ENCODE data around the gene ASB9. TPM values are rescaled to one million over a fixed set of nuclear protein-coding genes. Genes with fewer than 3 reads are reported as not detected.

Gene ASB9
- polyA plus RNA-seq, 1 experiment: 0.35 TPM

DNA sequence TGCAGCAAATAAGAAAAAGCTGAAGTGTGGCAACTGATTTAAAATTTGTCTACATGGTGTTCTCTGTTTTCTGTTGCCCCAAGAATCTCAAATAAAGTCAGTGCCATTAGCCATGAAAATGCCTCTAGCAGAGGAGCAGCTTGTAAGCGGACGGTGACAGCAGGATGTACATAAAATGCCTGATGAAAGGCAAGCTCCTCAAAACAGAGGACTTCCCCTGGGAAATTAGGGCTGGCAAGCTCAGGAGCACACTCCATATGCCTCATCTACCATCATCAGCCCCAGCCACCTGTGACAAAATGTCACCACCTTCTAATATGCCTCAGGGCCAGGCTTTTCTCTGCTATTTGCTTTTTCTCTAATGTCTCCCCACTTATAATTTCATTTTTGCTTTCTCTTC lies 54.5 kb downstream of the ASB9 start:
- TF ChIP-seq, protein P1, sequence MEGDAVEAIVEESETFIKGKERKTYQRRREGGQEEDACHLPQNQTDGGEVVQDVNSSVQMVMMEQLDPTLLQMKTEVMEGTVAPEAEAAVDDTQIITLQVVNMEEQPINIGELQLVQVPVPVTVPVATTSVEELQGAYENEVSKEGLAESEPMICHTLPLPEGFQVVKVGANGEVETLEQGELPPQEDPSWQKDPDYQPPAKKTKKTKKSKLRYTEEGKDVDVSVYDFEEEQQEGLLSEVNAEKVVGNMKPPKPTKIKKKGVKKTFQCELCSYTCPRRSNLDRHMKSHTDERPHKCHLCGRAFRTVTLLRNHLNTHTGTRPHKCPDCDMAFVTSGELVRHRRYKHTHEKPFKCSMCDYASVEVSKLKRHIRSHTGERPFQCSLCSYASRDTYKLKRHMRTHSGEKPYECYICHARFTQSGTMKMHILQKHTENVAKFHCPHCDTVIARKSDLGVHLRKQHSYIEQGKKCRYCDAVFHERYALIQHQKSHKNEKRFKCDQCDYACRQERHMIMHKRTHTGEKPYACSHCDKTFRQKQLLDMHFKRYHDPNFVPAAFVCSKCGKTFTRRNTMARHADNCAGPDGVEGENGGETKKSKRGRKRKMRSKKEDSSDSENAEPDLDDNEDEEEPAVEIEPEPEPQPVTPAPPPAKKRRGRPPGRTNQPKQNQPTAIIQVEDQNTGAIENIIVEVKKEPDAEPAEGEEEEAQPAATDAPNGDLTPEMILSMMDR (IDR thresholded peaks at IDR 0.05; ENCODE audit: low read depth, low read length): no peak
- Histone ChIP-seq H3K9me3 (ENCODE audit: control insufficient read depth, insufficient read depth, low read length) (no peaks in the 10 kb centered on the region), H3K27me3 (ENCODE audit: control insufficient read depth, insufficient read depth, low read length) (no peaks in the 10 kb centered on the region), H3K27ac (ENCODE audit: low read depth, low read length) (no peak overlapping the region), H3K4me3 (ENCODE audit: low read depth, low read length) (no peak overlapping the region)
- CTCF ChIA-PET: no interaction called here
- DNase-seq (ENCODE audit: low read depth, low spot score): no peak
- POLR2A ChIA-PET: no interaction called here

DNA sequence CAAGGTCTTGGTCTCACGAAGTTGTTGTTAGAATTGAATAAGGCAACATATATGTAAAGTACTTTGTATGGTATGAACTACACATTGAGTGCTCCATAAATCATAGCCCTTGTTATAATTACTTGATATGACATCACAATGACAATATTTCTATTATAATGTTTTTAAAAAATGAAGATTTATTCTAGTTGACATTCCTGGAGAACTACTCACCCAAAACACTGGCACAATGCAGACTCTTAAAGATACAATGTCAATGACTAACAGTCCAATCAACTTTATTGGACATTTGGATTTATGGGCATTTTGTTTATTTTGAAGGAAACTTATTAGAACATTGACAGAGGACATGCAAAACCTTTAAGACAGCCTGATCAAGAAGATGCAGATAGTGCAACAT lies 55.3 kb downstream of the ASB9 start:
- no peaks in the 10 kb centered on the region for H3K27me3 ChIP-seq (ENCODE audit: control insufficient read depth, insufficient read depth, low read length)
- H3K27ac ChIP-seq (ENCODE audit: low read depth, low read length): no peak overlapping the region
- TF ChIP-seq, protein P1 (IDR thresholded peaks at IDR 0.05; ENCODE audit: low read depth, low read length): no peak
- H3K4me3 ChIP-seq (ENCODE audit: low read depth, low read length): no peak overlapping the region
- no peak for DNase-seq (ENCODE audit: low read depth, low spot score)
- H3K9me3 ChIP-seq (ENCODE audit: control insufficient read depth, insufficient read depth, low read length): no peaks in the 10 kb centered on the region
- ChIA-PET CTCF (no interaction called here), POLR2A (no interaction called here)

DNA sequence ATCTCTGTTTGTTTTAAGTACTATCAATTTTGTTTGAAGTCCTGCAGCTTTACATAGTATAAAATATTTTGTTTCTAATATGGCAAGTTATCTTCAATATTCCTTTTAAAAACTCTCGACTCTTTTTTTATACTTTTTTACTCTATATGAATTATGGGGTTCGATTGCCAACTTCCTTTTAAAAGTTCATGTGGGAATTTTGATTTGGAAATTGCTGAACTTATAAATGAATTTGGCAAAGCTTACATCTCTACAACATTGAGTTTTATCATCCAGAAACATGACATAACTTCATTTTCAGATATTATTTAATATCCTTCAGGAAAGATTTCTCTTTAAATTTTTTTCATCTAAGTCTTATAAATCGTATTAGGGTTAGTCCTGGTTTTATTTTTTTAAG lies 60.8 kb downstream of the ASB9 start:
- DNase-seq (ENCODE audit: low read depth, low spot score): no peak
- H3K27ac ChIP-seq (ENCODE audit: low read depth, low read length): no peak overlapping the region
- TF ChIP-seq, protein P1 (IDR thresholded peaks at IDR 0.05; ENCODE audit: low read depth, low read length): no peak
- CTCF ChIA-PET: no interaction called here
- no peak overlapping the region for H3K4me3 ChIP-seq (ENCODE audit: low read depth, low read length)
- H3K9me3 ChIP-seq (ENCODE audit: control insufficient read depth, insufficient read depth, low read length): no peaks in the 10 kb centered on the region
- POLR2A ChIA-PET: no interaction called here
- H3K27me3 ChIP-seq (ENCODE audit: control insufficient read depth, insufficient read depth, low read length): no peaks in the 10 kb centered on the region

DNA sequence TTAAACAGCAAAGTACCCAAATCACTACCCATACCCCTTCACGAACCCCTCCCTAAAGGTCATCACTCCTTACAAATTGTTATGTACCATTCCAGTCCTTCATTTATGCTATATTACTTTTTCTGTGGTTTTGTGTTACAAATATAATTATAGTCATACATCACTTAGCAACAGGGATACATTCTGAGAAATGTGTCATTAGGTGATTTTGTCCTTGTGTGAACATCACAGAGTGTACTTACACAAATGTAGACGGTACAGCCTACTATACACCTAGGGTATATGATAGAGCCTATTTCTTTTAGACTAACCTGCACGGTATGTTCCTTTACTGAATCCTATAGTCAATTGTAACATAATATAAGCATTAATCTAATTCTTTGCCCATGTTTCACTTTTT lies 61.9 kb downstream of the ASB9 start:
- DNase-seq (ENCODE audit: low read depth, low spot score): no peak
- Histone ChIP-seq H3K9me3 (ENCODE audit: control insufficient read depth, insufficient read depth, low read length) (no peaks in the 10 kb centered on the region), H3K27ac (ENCODE audit: low read depth, low read length) (no peak overlapping the region), H3K4me3 (ENCODE audit: low read depth, low read length) (no peak overlapping the region), H3K27me3 (ENCODE audit: control insufficient read depth, insufficient read depth, low read length) (no peaks in the 10 kb centered on the region)
- ChIA-PET CTCF (no interaction called here), POLR2A (no interaction called here)
- TF ChIP-seq, protein P1 (IDR thresholded peaks at IDR 0.05; ENCODE audit: low read depth, low read length): no peak

DNA sequence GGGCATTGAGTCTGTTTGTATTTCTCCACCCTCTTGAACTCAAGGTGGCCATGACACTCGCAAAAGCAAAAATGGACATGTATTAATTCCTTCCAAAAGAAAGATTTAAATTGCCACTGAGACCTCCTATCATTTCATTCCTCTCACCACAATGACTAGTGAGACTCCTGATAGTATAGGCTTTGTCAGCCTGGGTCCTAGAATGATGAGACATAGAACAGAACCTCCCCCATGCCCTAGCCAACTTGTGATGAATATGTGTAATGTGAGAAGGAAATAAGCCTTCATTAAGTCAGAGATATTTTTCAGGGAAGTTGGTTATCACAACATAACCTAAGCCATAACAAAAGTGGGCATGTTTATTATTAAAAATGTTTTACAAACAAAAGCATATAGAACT lies 62.5 kb downstream of the ASB9 start:
- DNase-seq (ENCODE audit: low read depth, low spot score): no peak
- CTCF ChIA-PET: no interaction called here
- Histone ChIP-seq H3K27ac (ENCODE audit: low read depth, low read length) (no peak overlapping the region), H3K9me3 (ENCODE audit: control insufficient read depth, insufficient read depth, low read length) (no peaks in the 10 kb centered on the region), H3K27me3 (ENCODE audit: control insufficient read depth, insufficient read depth, low read length) (no peaks in the 10 kb centered on the region), H3K4me3 (ENCODE audit: low read depth, low read length) (no peak overlapping the region)
- TF ChIP-seq, protein P1 (IDR thresholded peaks at IDR 0.05; ENCODE audit: low read depth, low read length): no peak
- POLR2A ChIA-PET: no interaction called here
